ENCODE measurements around the gene TBC1D22A. TPM values are rescaled to one million over a fixed set of nuclear protein-coding genes. Genes with fewer than 3 reads are reported as not detected.

The TBC1D22A gene
- total RNA-seq, 4 donors from 2014 or later = 42.6 to 70.4 (median 55.1) TPM

DNA sequence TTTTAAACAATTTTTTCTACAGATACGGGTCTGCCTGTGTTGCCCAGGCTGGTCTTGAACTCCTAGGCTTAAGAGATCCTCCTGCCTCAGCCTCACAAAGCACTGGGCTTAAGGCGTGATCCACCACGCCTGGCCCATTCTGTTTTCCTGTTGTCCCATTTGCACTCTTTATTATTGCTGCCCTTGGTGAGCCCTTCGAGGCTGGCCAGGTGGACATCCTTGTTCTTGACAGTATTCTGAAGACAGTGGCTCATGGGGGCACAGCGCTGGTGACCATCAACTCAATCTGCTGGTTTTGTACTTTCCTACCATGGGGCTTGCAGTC lies 35.6 kb downstream of the TBC1D22A start:
- H3K4me3 ChIP-seq = no peak overlapping the region
- peaks cover 0 to 74% (median 0%) of the 10 kb centered on the region in 3 donors for H3K36me3 ChIP-seq
- TF ChIP-seq POLR2A (IDR thresholded peaks at IDR 0.05) = no peak
- TF ChIP-seq, protein P1, sequence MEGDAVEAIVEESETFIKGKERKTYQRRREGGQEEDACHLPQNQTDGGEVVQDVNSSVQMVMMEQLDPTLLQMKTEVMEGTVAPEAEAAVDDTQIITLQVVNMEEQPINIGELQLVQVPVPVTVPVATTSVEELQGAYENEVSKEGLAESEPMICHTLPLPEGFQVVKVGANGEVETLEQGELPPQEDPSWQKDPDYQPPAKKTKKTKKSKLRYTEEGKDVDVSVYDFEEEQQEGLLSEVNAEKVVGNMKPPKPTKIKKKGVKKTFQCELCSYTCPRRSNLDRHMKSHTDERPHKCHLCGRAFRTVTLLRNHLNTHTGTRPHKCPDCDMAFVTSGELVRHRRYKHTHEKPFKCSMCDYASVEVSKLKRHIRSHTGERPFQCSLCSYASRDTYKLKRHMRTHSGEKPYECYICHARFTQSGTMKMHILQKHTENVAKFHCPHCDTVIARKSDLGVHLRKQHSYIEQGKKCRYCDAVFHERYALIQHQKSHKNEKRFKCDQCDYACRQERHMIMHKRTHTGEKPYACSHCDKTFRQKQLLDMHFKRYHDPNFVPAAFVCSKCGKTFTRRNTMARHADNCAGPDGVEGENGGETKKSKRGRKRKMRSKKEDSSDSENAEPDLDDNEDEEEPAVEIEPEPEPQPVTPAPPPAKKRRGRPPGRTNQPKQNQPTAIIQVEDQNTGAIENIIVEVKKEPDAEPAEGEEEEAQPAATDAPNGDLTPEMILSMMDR (IDR thresholded peaks at IDR 0.05) = no peak
- DNase-seq = no peak
- H3K27ac ChIP-seq = peak overlapping the region in 1 of 4 donors; percentile 36
- no peaks in the 10 kb centered on the region for H3K27me3 ChIP-seq
- H3K4me1 ChIP-seq = peaks cover 0 to under 1% (median 0%) of the 10 kb centered on the region in 4 donors
- no peaks in the 10 kb centered on the region for H3K9me3 ChIP-seq

DNA sequence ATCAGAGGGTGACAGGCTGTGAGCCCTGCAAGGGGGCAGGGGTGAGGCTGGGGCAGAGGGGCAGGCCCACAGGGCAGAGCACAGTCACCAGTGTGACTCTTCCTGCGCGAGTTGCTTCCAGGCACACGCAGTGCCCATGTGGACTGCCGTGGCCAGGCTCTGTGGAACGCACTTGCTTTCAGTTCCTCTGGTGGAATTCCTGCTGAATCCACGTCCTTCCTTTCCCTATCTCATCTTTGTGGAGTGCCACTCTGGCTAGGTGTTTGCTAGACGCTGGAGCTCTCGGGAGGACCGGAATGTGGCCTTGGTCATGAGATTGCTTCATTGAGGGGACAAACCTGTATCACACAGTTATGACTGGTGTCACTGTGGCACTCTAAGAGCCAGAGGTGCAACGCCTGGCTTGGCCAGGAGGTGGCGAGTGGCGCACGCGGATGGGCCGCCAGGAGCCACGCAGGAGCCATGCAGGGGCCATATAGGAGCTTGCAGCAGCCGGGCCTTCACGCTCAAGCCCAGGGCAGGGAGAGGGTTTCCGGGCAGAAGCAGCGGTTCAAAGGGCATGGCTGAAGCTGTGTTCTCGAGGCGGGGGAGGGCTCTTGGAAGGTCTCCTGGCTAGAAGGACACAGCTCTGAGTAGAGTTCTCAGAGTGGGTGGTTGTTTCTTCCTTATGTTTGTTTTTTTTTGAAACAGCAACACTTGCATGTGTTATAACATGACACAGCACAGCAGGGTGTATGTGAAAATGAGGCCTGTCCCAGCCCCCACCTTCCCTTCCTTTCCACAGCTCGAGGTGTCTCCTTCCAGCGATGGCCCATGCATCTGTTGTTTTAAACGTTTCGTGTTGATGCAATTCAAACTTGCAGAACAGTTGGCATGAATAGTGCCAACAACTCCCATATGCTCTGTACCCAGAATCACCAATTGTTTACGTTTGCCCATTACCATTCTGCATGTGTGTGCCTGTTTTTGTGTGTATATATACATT lies 36.2 kb downstream of the TBC1D22A start:
- Histone ChIP-seq H3K4me3 (no peak overlapping the region), H3K27ac (peak overlapping the region in 1 of 4 donors; percentile 36), H3K4me1 (peaks cover 0 to 4% (median 0%) of the 10 kb centered on the region in 4 donors), H3K9me3 (no peaks in the 10 kb centered on the region), H3K27me3 (no peaks in the 10 kb centered on the region), H3K36me3 (peaks cover 0 to 68% (median 0%) of the 10 kb centered on the region in 3 donors)
- TF ChIP-seq, protein P1 (IDR thresholded peaks at IDR 0.05) = peak; percentile 74 to 98 (median 94)
- TF ChIP-seq POLR2A (IDR thresholded peaks at IDR 0.05) = no peak
- DNase-seq = peak; percentile 66 to 92 (median 89)

DNA sequence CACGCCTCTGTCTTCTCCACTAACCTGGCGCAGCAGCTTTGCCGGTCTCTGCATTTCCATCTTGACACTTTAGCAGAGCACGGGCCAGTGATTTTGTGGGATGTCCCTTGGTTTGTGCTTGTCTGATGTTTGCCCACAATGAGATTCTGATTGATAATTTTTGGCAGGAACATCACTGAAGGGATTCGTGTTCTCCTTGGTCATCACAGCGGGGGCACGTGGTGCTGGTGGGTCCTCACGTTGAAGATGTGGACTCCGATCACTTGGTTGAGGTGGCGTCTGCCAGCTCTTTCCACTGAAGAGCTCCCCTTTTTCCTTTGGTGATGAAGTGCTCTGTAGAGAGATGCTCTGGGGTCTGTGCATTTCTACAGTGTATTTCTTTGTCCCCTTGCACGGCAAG lies 37.2 kb downstream of the TBC1D22A start:
- Histone ChIP-seq H3K4me1 (peaks cover 0 to 4% (median 0%) of the 10 kb centered on the region in 4 donors), H3K27me3 (no peaks in the 10 kb centered on the region), H3K36me3 (peaks cover 0 to 65% (median 0%) of the 10 kb centered on the region in 3 donors), H3K4me3 (no peak overlapping the region), H3K27ac (no peak overlapping the region), H3K9me3 (no peaks in the 10 kb centered on the region)
- no peak for DNase-seq
- TF ChIP-seq, protein P1 (IDR thresholded peaks at IDR 0.05) = no peak
- no peak for TF ChIP-seq POLR2A (IDR thresholded peaks at IDR 0.05)

DNA sequence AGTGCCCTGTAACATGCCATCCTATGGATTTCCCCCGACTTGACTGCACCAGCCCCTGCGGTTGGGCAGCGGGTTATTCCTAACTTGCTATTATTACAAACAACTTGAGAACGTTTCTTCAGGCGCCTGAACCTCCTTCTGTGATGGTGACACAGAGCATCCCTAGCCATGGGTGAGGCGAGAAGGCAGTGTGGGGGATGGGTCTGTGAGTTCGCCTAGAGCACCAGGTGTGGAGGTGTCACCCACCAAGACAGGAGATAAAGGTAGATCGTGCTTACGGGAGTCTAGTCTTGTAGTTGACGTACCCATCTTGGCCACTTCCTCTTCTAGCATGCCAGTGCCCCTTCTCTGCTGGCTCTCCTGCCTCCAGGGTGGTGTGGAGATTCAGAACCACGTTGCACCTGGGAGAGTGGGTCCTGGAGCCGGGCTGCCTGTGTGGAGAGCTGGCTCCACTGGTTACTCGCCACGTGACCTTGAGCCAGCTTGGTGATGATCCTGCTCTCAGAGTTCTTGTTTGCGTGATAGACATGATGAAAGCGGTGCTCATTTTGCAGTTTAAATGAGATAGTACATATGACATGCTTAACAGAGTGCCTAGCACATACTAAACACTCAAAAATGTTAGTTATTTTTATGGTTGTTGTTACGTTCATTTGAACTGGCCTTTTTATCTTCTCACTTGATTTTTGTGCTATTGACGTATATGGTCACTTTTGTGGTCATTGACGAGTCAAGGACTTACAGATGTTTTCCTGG lies 37.8 kb downstream of the TBC1D22A start:
- TF ChIP-seq, protein P1 (IDR thresholded peaks at IDR 0.05) = no peak
- no peak for TF ChIP-seq POLR2A (IDR thresholded peaks at IDR 0.05)
- peak in 1 of 3 donors; percentile 33 for DNase-seq

DNA sequence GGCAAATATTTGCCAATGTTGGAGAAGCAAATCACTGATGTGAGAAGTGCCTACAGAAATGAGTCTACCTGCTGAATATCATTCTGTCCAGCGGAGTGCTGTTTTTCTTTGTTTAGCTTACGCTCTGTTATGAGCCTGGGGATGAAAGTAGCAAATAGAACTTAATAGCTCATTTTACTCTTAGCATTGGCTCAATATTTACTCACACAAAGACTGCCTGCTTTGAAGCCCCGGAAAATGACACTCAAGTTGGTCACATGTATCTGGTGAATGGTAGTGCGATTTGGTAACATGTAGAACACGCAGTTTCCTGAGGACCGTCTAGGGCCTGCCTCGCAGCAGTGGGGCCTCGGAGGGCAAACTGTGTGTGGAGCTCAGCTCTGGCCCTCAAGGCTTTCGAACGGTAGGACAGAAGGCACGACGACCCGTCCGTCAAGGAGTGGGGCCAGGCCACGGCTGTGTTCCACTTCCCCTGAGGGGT lies 38.9 kb downstream of the TBC1D22A start:
- peak in 1 of 3 donors; percentile 34 for DNase-seq
- peaks cover 0 to 53% (median 0%) of the 10 kb centered on the region in 3 donors for H3K36me3 ChIP-seq
- no peaks in the 10 kb centered on the region for H3K27me3 ChIP-seq
- no peaks in the 10 kb centered on the region for H3K9me3 ChIP-seq
- H3K4me1 ChIP-seq = peaks cover 0 to 4% (median 0%) of the 10 kb centered on the region in 4 donors
- TF ChIP-seq POLR2A (IDR thresholded peaks at IDR 0.05) = no peak
- TF ChIP-seq, protein P1 (IDR thresholded peaks at IDR 0.05) = no peak
- no peak overlapping the region for H3K4me3 ChIP-seq
- no peak overlapping the region for H3K27ac ChIP-seq

More for the DNA sequence above, 37.8 kb downstream of the TBC1D22A start:
- Histone ChIP-seq H3K4me1 (peaks cover 0 to 4% (median 0%) of the 10 kb centered on the region in 4 donors), H3K9me3 (no peaks in the 10 kb centered on the region), H3K4me3 (no peak overlapping the region), H3K36me3 (peaks cover 0 to 61% (median 0%) of the 10 kb centered on the region in 3 donors), H3K27me3 (no peaks in the 10 kb centered on the region), H3K27ac (no peak overlapping the region)

Measured in Peyer's patch (tissue), 4 donors.